K562 (cell line): ENCODE results near the gene MYO9A. TPM values are rescaled to one million over a fixed set of nuclear protein-coding genes. Genes with fewer than 3 reads are reported as not detected.

Source experiments
- ATAC-seq: fragments of 200-7000 bp; cut with Tn5 transposase; 3 replicates; pipeline ENCODE4 v1.9.1; 2020; ENCODE audit warnings: moderate library complexity
- BruUV-seq: library from RNA; stranded (reverse); fragments of 400-500 nt; replicated peaks from 2 replicates; lab custom pipeline; 2021; lab: Mats Ljungman, UMichigan
- CTCF ChIA-PET: fragments of 300-600 bp; formaldehyde crosslinking; extraction: SDS; loops from one replicate; lab custom pipeline; 2021; ENCODE audit warnings: low intra/inter-chr PET ratio; lab: Yijun Ruan, JAX
- POLR2A ChIA-PET: fragments of 300-600, 350-650 bp; sonication (Branson Sonifier 250); formaldehyde crosslinking; extraction: SDS; loops from one replicate; lab custom pipeline; 2021; ENCODE audit warnings: antibody characterized with exemption, inconsistent platforms; lab: Yijun Ruan, JAX
- DNase-seq, 4 experiments: peaks; one replicate each; pipeline versions ENCODE4 v3.0.0 to v3.0.0-alpha.2; 2011 to 2018; ENCODE audit warnings: low spot score in 3 of 4, mixed read lengths in 3 of 4; ENCODE audit errors: extremely low read depth in 1 of 4
- FAIRE-seq: peaks from 2 replicates; lab custom pipeline; 2011; peaks lifted over from hg19 to GRCh38; lab: Jason Lieb, UNC
- H2AFZ ChIP-seq: 2 replicates; pipeline ENCODE4 v1.6.0; 2011; ENCODE audit warnings: low read depth, low read length, control low read depth, inconsistent platforms
- H3K27ac ChIP-seq: fragments of 200-600 bp; 3 replicates; pipeline ENCODE4 v1.8.0; 2011; ENCODE audit warnings: low read depth, mild to moderate bottlenecking, control low read depth, inconsistent platforms, low read length, moderate library complexity, mixed read lengths; ENCODE audit errors: extremely low read depth
- H3K27me3 ChIP-seq, 2 experiments: fragments of 300-600 bp in 1 of 2; 2 replicates in 1 of 2; 3 replicates in 1 of 2; pipeline versions ENCODE4 v1.6.0 to v1.8.0; 2011; ENCODE audit warnings: inconsistent platforms in 2 of 2, low read length in 2 of 2, mild to moderate bottlenecking in 1 of 2, mixed read lengths in 1 of 2, moderate library complexity in 1 of 2; ENCODE audit not compliant: control insufficient read depth in 2 of 2, insufficient read depth in 2 of 2
- H3K36me3 ChIP-seq: fragments of 300-600 bp; 3 replicates; pipeline ENCODE4 v1.8.0; 2011; ENCODE audit warnings: mild to moderate bottlenecking, low read length, inconsistent platforms; ENCODE audit not compliant: control insufficient read depth, insufficient read depth
- H3K4me1 ChIP-seq, 2 experiments: fragments of 200-600 bp in 1 of 2; replicated peaks in 1 of 2; 2 replicates in 1 of 2; 3 replicates in 1 of 2; pipeline versions ENCODE4 v1.5.1 to v1.8.0; 2011; ENCODE audit warnings: inconsistent platforms in 2 of 2, low read length in 2 of 2, mild to moderate bottlenecking in 1 of 2, mixed read lengths in 1 of 2, moderate library complexity in 1 of 2; ENCODE audit not compliant: control insufficient read depth in 2 of 2, insufficient read depth in 2 of 2
- H3K4me2 ChIP-seq: 2 replicates; pipeline ENCODE4 v1.6.1; 2011; ENCODE audit warnings: low read length, control low read depth, inconsistent platforms, mixed read lengths; ENCODE audit not compliant: insufficient read depth
- H3K4me3 ChIP-seq: fragments of 200-600 bp; sonication (generic), shearing (Covaris generic); 2 replicates; pipeline ENCODE4 v1.5.1; 2016; ENCODE audit warnings: control low read depth, inconsistent platforms
- H3K79me2 ChIP-seq: fragments of 200-600 bp; 3 replicates; pipeline ENCODE4 v1.8.0; 2011; ENCODE audit warnings: low read length, inconsistent platforms; ENCODE audit not compliant: control insufficient read depth, insufficient read depth
- H3K9ac ChIP-seq, 2 experiments: 2 replicates each; pipeline versions ENCODE4 v1.6.0 to v1.6.1; 2011; ENCODE audit warnings: low read depth in 2 of 2, low read length in 2 of 2, control low read depth in 1 of 2, inconsistent platforms in 1 of 2, mild to moderate bottlenecking in 1 of 2, mixed read lengths in 1 of 2; ENCODE audit not compliant: insufficient read depth in 1 of 2
- H3K9me1 ChIP-seq: one replicate; pipeline ENCODE4 v1.6.0; 2011; ENCODE audit warnings: inconsistent platforms, mild to moderate bottlenecking, low read length, moderate library complexity; ENCODE audit not compliant: control insufficient read depth, insufficient read depth
- H3K9me3 ChIP-seq: replicated peaks from 2 replicates; pipeline ENCODE4 v1.5.1; 2011; ENCODE audit warnings: low read depth, low read length, inconsistent platforms; ENCODE audit not compliant: control insufficient read depth, insufficient read depth
- H4K20me1 ChIP-seq: replicated peaks from 2 replicates; pipeline ENCODE4 v1.6.1; 2011; ENCODE audit warnings: low read length, inconsistent platforms, mixed read lengths; ENCODE audit not compliant: control insufficient read depth, insufficient read depth
- ARID2 ChIP-seq: fragments of 450-650 bp; IDR thresholded peaks from 2 replicates; pipeline ENCODE4 v1.6.1; 2017; ENCODE audit warnings: antibody characterized with exemption, mild to moderate bottlenecking
- CBFA2T2 ChIP-seq: fragments of 450-650 bp; conservative IDR thresholded peaks from 2 replicates; pipeline ENCODE4 v1.6.1; 2017; ENCODE audit warnings: mild to moderate bottlenecking
- CBFB ChIP-seq: sonication (generic); formaldehyde crosslinking; IDR thresholded peaks from 2 replicates; pipeline ENCODE4 v1.4.0; 2020; ENCODE audit warnings: mild to moderate bottlenecking, missing genetic modification reagents
- HMG20B ChIP-seq: fragments of 250-450 bp; sonication (Bioruptor Pico); IDR thresholded peaks from 2 replicates; pipeline ENCODE4 v1.5.0; 2021; ENCODE audit warnings: mild to moderate bottlenecking
- KDM4B ChIP-seq, 2 experiments: fragments of 450-650 bp in 1 of 2; sonication (generic) in 1 of 2; IDR thresholded peaks; 2 replicates each; pipeline ENCODE4 v1.6.1; 2016 to 2017; ENCODE audit warnings: borderline replicate concordance in 2 of 2, antibody characterized with exemption in 1 of 2, low read depth in 1 of 2, mild to moderate bottlenecking in 1 of 2
- LARP7 ChIP-seq: fragments of 450-650 bp; IDR thresholded peaks from 2 replicates; pipeline ENCODE4 v1.6.1; 2016
- MAFG ChIP-seq: fragments of 450-650 bp; conservative IDR thresholded peaks from 2 replicates; pipeline ENCODE4 v1.6.1; 2016; ENCODE audit warnings: missing genetic modification characterization, missing compliant biosample characterization
- SREBF2 ChIP-seq: sonication (generic); formaldehyde crosslinking; IDR thresholded peaks from 2 replicates; pipeline ENCODE4 v1.4.0; 2020; ENCODE audit warnings: mild to moderate bottlenecking, missing genetic modification reagents
- TFAM ChIP-seq: fragments of 250-450 bp; sonication (Bioruptor Pico); conservative IDR thresholded peaks from 2 replicates; pipeline ENCODE4 v1.5.0; 2021; ENCODE audit warnings: mild to moderate bottlenecking, moderate library complexity
- ZNF212 ChIP-seq: fragments of 450-650 bp; formaldehyde crosslinking; IDR thresholded peaks from 2 replicates; pipeline ENCODE4 v1.4.0; 2020; ENCODE audit warnings: mild to moderate bottlenecking
- WGBS: fragments of 100-300 bp; shearing (Covaris generic); methylation state at CpG from one replicate; pipeline ENCODE4 v1.1.6; 2016; ENCODE audit warnings: low coverage, mixed read lengths; ENCODE audit not compliant: insufficient coverage; ENCODE audit errors: missing lambda C conversion rate; 5-methylcytosine and 5-hydroxymethylcytosine counted together
- in situ Hi-C: fragments of 300-500 bp; cut with MboI; formaldehyde crosslinking; loops from 4 replicates; pipeline ENCODE4 v1.15.0; 2018; ENCODE audit warnings: inconsistent platforms, mixed read lengths
- intact Hi-C: fragments of 100-400 bp; cut with micrococcal nuclease; formaldehyde crosslinking; loops from 2 replicates; pipeline ENCODE4 v1.14.2; 2022
- polyA plus RNA-seq, 8 experiments: library from polyadenylated mRNA; depleted of rRNA in 4 of 8; stranded (reverse) in 5 of 8; unstranded in 3 of 8; fragments of >200 nt; fragmentation: Nextera tagmentation in 2 of 8; fragmentation: Illumina TruSeq in 1 of 8; extraction: Ambion mirVana in 2 of 8; extraction: Trizol in 1 of 8; gene quantifications; 2 replicates each; pipeline versions ENCODE4 v1.2.1 to v1.2.3, GENCODE V29; 2011 to 2014; ENCODE audit warnings: inconsistent platforms in 1 of 8, missing spikeins in 1 of 8
- total RNA-seq, 7 experiments: library from RNA; depleted of rRNA in 6 of 7; stranded (reverse); fragments of >200 nt in 6 of 7; fragmentation: Illumina TruSeq in 2 of 7; extraction: Trizol in 2 of 7; gene quantifications; 2 replicates each; pipeline versions ENCODE4 v1.2.1 to v1.2.3, GENCODE V29; 2011 to 2021; ENCODE audit warnings: low replicate concordance in 1 of 7
- TF ChIP-seq, protein P1 (sequence below): fragments of 150-350 bp; IDR thresholded peaks from 2 replicates; pipeline ENCODE4 v1.6.1; 2014; ENCODE audit warnings: low read depth, mild to moderate bottlenecking, low read length, borderline replicate concordance
- TF ChIP-seq, protein P2 (sequence below): fragments of 450-650 bp; formaldehyde crosslinking; IDR thresholded peaks from 2 replicates; pipeline ENCODE4 v1.4.0; 2020; ENCODE audit warnings: mild to moderate bottlenecking
- TF ChIP-seq, protein P3 (sequence below): sonication (generic); formaldehyde crosslinking; IDR thresholded peaks from 2 replicates; pipeline ENCODE4 v1.8.0; 2022; ENCODE audit warnings: mild to moderate bottlenecking, missing genetic modification reagents, borderline replicate concordance
- TF ChIP-seq, protein P4 (sequence below): fragments of 450-650 bp; formaldehyde crosslinking; IDR thresholded peaks from 2 replicates; pipeline ENCODE4 v1.4.0; 2020; ENCODE audit warnings: mild to moderate bottlenecking, moderate library complexity

MYO9A gene
- total and polyA plus RNA-seq, 9 of the 15 experiments (the other 6 are each of a cell fraction or from before 2014, with no cell fraction given): 1.9 to 15.4 (median 5.8) TPM

DNA sequence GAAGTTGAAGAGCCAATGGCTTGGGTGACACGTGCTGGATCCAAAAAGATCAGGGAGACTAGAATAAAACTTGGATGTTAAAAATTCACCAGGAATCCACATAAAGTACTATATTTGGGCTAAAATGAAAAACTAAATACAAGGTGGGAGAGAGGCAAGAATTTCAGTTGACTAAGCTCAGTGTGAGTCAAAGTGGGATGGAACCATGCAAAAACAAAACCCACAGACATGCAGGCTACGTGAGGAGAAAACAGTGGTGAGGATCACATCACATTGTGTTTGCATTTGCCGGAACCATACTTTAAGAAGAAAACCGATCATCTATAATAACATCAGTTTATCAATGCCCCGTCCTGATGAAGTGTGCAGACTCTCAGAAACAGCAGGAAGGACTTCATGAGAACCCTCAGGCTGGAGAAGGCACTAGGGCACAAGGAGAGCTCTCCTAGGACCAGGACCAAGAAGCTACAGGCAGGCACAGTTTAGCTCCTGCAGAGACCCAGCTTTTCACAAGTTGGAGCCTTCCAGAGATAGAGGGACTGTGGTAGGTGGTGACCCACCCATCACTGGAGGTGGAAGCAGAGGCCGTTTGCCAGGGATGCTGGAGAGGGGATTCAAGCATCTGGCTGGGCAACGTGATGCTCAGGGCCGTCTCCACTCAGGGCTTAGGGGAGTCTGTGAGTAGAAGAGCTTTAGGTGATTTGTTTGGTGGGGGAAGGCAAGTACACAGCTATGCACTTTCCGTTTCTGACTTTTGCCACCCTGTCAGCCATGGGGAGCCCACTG lies 336.6 kb downstream of the MYO9A start:
- H3K27me3 ChIP-seq: peaks cover 32 to 44% of the 10 kb centered on the region in 2 experiments
- H3K4me3 ChIP-seq: no peak overlapping the region
- no peak for DNase-seq
- intact Hi-C loops (loop anchor here (5.0 kb wide), 1 partner anchor 376 kb away; no protein-coding TSS in a partner anchor), in situ Hi-C loops (no loop called here)
- no TSS peak for BruUV-seq
- H3K27ac ChIP-seq: no peak overlapping the region
- peaks cover 4% of the 10 kb centered on the region; the same call in 1 of the 2 replicates for H4K20me1 ChIP-seq
- no peaks in the 10 kb centered on the region for H3K4me1 ChIP-seq
- CTCF ChIA-PET: interaction anchor here (0.5 to 1.4 kb wide), 2 partner anchors 374 to 1710 kb away, joined by 3 to 6 read pairs; no protein-coding TSS in a partner anchor
- H3K4me2 ChIP-seq: no peak overlapping the region
- no peaks in the 10 kb centered on the region for H3K36me3 ChIP-seq
- 0% methylated on average over 9 of the region's 9 CpGs for WGBS
- POLR2A ChIA-PET: no interaction called here
- no peak for ATAC-seq
- H3K9ac ChIP-seq: no peak overlapping the region
- H3K79me2 ChIP-seq: no peaks in the 10 kb centered on the region
- no peak overlapping the region for H2AFZ ChIP-seq
- H3K9me1 ChIP-seq: no peaks in the 10 kb centered on the region
- no peaks in the 10 kb centered on the region for H3K9me3 ChIP-seq
- FAIRE-seq: no peak
- TF ChIP-seq SREBF2 (CRISPR knock-in tag): no peak
- no peak for TF ChIP-seq ARID2
- TF ChIP-seq, protein P1, sequence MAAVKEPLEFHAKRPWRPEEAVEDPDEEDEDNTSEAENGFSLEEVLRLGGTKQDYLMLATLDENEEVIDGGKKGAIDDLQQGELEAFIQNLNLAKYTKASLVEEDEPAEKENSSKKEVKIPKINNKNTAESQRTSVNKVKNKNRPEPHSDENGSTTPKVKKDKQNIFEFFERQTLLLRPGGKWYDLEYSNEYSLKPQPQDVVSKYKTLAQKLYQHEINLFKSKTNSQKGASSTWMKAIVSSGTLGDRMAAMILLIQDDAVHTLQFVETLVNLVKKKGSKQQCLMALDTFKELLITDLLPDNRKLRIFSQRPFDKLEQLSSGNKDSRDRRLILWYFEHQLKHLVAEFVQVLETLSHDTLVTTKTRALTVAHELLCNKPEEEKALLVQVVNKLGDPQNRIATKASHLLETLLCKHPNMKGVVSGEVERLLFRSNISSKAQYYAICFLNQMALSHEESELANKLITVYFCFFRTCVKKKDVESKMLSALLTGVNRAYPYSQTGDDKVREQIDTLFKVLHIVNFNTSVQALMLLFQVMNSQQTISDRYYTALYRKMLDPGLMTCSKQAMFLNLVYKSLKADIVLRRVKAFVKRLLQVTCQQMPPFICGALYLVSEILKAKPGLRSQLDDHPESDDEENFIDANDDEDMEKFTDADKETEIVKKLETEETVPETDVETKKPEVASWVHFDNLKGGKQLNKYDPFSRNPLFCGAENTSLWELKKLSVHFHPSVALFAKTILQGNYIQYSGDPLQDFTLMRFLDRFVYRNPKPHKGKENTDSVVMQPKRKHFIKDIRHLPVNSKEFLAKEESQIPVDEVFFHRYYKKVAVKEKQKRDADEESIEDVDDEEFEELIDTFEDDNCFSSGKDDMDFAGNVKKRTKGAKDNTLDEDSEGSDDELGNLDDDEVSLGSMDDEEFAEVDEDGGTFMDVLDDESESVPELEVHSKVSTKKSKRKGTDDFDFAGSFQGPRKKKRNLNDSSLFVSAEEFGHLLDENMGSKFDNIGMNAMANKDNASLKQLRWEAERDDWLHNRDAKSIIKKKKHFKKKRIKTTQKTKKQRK: no peak
- TF ChIP-seq, protein P2, sequence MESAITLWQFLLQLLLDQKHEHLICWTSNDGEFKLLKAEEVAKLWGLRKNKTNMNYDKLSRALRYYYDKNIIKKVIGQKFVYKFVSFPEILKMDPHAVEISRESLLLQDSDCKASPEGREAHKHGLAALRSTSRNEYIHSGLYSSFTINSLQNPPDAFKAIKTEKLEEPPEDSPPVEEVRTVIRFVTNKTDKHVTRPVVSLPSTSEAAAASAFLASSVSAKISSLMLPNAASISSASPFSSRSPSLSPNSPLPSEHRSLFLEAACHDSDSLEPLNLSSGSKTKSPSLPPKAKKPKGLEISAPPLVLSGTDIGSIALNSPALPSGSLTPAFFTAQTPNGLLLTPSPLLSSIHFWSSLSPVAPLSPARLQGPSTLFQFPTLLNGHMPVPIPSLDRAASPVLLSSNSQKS (CRISPR knock-in tag): no peak
- no peak for TF ChIP-seq KDM4B (IDR thresholded peaks at IDR 0.05; ENCODE audit: borderline replicate concordance in 2 of 2, low read depth in 1 of 2)
- TF ChIP-seq LARP7: no peak
- TF ChIP-seq, protein P3, sequence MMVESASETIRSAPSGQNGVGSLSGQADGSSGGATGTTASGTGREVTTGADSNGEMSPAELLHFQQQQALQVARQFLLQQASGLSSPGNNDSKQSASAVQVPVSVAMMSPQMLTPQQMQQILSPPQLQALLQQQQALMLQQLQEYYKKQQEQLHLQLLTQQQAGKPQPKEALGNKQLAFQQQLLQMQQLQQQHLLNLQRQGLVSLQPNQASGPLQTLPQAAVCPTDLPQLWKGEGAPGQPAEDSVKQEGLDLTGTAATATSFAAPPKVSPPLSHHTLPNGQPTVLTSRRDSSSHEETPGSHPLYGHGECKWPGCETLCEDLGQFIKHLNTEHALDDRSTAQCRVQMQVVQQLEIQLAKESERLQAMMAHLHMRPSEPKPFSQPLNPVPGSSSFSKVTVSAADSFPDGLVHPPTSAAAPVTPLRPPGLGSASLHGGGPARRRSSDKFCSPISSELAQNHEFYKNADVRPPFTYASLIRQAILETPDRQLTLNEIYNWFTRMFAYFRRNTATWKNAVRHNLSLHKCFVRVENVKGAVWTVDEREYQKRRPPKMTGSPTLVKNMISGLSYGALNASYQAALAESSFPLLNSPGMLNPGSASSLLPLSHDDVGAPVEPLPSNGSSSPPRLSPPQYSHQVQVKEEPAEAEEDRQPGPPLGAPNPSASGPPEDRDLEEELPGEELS (CRISPR knock-in tag): no peak
- no peak for TF ChIP-seq CBFA2T2
- TF ChIP-seq CBFB: no peak
- TF ChIP-seq, protein P4, sequence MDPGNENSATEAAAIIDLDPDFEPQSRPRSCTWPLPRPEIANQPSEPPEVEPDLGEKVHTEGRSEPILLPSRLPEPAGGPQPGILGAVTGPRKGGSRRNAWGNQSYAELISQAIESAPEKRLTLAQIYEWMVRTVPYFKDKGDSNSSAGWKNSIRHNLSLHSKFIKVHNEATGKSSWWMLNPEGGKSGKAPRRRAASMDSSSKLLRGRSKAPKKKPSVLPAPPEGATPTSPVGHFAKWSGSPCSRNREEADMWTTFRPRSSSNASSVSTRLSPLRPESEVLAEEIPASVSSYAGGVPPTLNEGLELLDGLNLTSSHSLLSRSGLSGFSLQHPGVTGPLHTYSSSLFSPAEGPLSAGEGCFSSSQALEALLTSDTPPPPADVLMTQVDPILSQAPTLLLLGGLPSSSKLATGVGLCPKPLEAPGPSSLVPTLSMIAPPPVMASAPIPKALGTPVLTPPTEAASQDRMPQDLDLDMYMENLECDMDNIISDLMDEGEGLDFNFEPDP (CRISPR knock-in tag): no peak
- TF ChIP-seq HMG20B (CRISPR knock-in tag): no peak
- TF ChIP-seq MAFG (tag): no peak
- TF ChIP-seq ZNF212 (CRISPR knock-in tag): no peak
- TF ChIP-seq TFAM (CRISPR knock-in tag): no peak
